ENCODE measurements around the gene IQGAP1.

Gene IQGAP1

DNA sequence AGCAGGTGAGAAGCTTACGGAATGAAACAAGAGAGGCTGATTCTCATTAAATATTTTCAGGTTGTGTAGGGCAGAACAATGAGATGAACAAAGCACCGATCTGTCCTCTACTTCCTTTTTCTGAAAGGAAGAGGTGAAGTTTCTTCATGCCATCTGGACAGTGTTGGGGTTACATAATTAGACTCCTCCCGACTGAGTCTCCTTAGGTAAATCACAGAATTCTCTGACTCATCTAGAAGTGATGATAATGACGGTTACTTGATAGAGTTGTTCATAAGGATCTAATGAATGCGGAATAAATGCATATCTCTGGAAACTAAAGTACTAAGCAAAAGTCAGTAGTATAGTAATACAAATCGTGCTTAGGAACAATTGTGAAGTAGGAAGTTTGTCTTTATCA lies 162.9 kb downstream of the IQGAP1 start:
- Histone ChIP-seq H3K27me3 (peaks cover 27% of the 10 kb centered on the region), H3K4me1 (ENCODE audit: control insufficient read depth in 1 of 2, insufficient read depth in 1 of 2, low read depth in 1 of 2, low read length in 1 of 2) (peaks cover 34 to 48% of the 10 kb centered on the region in 2 experiments), H3K27ac (peak overlapping the region; percentile 73), H3K9me3 (no peaks in the 10 kb centered on the region), H3K36me3 (no peaks in the 10 kb centered on the region), H3K4me3 (ENCODE audit: low read depth in 1 of 2, low read length in 1 of 2) (peak overlapping the region; percentile 1 to 16)
- TF ChIP-seq, protein P1, sequence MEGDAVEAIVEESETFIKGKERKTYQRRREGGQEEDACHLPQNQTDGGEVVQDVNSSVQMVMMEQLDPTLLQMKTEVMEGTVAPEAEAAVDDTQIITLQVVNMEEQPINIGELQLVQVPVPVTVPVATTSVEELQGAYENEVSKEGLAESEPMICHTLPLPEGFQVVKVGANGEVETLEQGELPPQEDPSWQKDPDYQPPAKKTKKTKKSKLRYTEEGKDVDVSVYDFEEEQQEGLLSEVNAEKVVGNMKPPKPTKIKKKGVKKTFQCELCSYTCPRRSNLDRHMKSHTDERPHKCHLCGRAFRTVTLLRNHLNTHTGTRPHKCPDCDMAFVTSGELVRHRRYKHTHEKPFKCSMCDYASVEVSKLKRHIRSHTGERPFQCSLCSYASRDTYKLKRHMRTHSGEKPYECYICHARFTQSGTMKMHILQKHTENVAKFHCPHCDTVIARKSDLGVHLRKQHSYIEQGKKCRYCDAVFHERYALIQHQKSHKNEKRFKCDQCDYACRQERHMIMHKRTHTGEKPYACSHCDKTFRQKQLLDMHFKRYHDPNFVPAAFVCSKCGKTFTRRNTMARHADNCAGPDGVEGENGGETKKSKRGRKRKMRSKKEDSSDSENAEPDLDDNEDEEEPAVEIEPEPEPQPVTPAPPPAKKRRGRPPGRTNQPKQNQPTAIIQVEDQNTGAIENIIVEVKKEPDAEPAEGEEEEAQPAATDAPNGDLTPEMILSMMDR (IDR thresholded peaks at IDR 0.05) = no peak

Data from neutrophil (primary cell).